RPMI7951 (cell line): ENCODE data around the gene RNF145. TPM values are rescaled to one million over a fixed set of nuclear protein-coding genes. Genes with fewer than 3 reads are reported as not detected.
A peak's percentile ranks its signal among the peaks of the same experiment; 100 is the strongest.

ENCODE experiments used
- DNase-seq: peaks from one replicate; pipeline ENCODE4 v3.0.0-alpha.2; 2012; ENCODE audit warnings: low read depth
- total RNA-seq: library from RNA; depleted of rRNA; stranded (reverse); fragments of >200 nt; shearing (Covaris generic); gene quantifications from 2 replicates; pipeline ENCODE4 v1.2.3, GENCODE V29; 2014

Gene RNF145
- total RNA-seq, 1 experiment from 2014 or later, result 38.3 TPM

DNA sequence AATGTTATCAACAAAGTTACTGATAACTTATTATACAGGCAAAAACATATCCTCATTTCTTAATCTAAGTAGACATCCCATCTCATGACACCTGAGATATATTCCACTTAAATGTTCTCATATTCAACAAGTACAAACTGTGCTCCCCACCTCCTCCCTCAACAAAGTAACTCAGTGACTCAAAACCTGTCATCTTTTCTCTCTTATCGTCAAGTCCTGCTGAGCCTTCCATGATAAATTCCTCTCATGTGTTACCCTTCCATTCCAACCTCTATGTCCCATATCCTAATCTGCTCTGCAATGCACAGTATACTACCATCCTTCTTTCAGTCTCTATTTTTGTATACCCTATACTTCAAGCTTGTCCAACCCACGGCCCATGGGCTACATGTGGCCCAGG, 13.6 kb downstream of the RNF145 start:
- DNase-seq, result no peak

GRCh38 chr5:159190170-159190569, 19.2 kb downstream of the RNF145 start:
- DNase-seq, result no peak

DNA sequence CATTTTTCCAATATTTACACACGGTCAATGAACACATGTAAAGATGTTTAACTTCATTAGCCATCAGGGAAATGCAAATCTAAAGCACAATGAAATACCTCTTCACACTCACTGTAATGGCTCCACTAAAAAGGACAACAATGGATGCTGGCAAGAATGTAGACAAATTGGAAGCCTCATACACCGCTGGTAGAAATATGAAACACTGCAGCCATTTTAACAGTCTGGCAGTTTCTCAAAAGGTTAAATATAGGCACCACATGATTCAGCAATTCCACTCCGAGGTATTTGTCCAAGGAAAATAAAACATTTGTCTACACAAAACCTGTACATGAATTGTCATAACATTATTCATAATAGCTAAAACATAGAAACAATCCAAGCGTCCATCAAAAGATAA, 20.0 kb downstream of the RNF145 start:
- DNase-seq, result peak; percentile 15

DNA sequence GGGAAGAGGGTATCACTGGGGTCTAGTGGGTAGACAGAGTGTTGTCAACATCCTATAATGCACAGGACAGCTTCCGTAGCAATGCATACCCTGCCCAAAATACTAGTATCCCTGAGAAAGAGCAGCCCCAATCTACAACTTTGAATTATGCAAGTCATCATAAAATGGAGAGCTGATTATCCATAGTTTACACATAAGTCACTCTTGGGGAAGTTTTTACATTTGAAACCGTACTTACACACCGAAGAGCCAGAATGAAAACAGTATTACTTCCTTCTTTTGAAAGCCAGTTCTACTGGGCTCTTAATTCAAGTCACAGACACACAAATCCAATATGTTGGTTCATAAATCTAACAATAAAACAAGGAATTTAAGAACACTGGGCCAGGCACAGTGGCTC, 21.6 kb downstream of the RNF145 start:
- DNase-seq, result no peak

GRCh38 chr5:159186319-159186718, 23.0 kb downstream of the RNF145 start:
- no peak for DNase-seq

DNA sequence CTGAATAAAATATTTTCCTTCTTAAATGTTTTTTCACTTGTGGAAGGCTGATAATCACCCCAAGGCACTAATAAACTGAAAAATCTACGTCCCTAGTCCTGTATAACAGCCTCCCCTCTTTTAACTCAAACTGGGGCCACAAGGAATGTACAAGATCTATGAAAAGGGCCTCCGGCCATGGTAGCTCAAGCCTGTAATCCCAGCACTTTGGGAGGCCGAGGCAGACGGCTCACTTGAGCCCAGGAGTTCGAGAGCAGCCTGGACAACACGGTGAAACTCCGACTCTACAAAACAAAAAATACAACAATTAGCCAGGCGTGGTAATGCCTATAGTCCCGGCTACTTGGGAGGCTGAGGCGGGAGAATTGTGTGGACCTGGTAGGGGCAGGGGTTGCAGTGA, 23.6 kb downstream of the RNF145 start:
- no peak for DNase-seq

DNA sequence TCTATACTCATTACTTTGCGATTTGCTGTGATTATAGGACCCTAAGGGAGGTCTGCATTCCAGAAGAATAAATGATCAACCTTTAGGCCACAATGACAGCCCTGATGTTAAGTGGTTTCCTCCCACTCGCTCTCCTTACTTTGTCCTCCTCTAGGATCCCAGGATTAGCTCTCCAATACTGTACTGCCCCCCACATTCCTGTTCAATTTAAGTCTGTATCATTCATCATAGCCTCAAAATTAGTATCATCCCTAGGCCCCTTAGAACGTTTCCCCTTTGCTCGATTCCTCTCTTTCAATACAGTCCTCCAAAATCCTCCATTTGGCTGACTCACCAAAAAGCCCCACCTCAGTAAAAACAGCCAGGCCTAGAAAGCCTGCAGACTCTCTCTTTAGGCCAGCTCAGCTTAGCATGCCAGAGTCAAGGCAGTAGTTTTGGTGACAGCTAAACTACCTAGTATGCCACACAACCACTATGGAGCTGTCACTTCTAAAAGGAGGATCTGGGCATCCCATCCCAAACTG, 24.4 kb downstream of the RNF145 start:
- peak; percentile 79 for DNase-seq

DNA sequence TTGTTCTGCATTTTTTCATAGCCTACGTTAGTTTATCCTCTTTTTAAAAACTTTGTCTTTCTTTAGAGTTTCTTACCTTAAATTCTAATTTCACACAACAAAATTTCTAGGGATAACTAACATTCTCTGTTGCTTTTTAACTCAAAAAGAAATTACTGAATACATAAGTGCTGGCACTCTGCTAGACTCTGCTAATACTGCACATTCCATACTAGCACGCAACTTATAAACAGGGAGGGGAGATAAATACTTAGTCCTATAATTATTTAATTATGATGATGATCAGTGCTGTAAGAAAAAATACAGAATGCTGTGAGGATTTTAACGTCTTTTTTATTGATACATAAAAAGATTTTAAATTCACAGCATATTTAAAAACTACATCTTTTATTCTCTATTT, 25.1 kb downstream of the RNF145 start:
- no peak for DNase-seq

- DNase-seq, result no peak
Measured at GRCh38 chr5:159183247-159183646, 26.1 kb downstream of the RNF145 start.

DNA sequence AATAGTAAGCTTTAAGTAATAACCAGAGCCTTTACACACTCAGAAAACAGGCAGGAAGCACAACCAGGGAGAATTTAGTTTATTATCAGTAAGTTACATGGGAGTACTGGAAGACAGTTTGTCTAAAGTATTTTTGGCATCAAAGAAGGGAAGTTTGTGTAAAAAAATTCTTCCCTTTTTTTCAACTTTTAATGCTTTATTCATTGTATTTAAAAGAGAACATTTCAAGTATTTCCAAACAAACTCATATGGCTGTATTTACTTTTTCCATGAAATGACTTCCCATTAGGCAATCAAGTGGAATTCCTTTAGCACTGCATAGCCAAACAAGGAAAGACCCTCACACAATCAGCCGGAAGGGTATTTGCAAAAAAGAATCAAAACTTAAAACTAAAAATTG, 26.7 kb downstream of the RNF145 start:
- DNase-seq, result no peak

DNA sequence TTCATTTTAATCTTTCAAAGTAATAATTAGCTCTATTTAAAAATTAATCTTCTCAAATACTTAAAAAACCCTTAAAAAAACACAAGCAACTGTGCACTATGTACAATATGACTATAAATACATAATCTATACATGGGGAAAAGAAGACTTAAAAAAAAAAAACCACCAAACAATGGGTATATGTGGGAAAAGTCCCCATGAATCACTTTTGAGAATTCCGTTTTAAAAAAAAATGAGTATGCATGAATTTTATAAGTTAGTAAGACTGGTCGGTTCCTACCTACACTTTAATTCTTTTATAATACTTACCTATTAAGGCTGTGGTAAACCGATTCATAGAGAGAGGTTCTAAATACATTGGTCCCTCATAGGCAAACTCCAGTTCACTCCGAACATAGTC, 27.7 kb downstream of the RNF145 start:
- no peak for DNase-seq

- DNase-seq, result no peak
Measured at GRCh38 chr5:159181152-159181551, 28.2 kb downstream of the RNF145 start.

DNA sequence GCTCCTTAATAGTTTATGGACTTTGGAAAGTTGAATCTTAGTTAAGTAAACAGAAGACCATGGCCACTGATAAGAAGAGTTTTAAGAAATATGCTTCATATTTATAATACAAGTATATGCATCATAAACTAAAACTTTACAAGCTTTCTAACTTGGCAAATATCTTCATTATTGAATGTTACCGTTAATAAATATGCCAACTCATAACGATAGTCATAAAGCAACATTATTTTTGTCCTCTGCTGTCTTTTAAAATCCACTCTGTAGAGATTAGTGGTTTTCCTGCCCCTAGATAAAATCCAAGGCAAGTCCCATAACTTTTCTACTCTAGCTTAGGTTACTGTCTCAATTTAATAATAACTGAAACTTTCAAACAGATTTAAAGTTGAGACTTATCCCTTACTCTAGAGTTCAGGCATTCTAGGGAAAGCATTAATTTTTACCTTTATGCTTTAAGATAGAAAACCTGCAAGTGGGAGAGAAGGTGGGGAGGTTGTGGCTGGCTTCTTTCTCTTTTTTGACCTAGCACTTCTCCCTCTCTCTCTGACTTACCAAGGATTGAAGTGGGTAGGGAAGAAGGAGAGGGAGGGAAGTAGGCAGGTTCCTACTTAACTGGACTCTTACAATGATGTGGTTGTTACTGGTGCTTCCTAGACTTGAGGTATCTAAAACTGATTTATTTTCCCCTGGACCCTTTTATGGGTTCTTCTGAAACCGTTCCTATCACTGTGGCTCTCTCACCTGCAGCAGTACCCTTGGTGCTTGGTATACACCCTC, 29.6 kb downstream of the RNF145 start:
- no peak for DNase-seq

DNA sequence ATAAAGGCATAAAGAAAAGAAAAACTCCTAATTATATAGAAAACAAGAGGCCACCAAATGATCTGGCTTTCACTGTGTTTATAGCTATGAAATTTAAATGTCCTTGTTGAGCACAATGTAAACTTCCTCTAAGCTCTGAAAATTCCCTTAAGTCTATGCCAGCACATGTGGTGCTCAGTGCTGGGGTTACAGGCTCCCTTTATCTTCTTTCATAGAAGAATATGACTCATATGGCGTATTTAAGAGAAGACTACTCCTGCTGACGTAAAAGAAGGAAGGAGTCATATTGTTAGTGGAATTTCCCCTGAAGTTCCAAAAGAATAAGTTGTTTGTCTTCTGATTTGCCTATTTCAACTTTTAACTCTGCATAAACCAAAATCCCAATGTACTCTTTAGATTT, 30.4 kb downstream of the RNF145 start:
- peak; percentile 91 for DNase-seq

DNA sequence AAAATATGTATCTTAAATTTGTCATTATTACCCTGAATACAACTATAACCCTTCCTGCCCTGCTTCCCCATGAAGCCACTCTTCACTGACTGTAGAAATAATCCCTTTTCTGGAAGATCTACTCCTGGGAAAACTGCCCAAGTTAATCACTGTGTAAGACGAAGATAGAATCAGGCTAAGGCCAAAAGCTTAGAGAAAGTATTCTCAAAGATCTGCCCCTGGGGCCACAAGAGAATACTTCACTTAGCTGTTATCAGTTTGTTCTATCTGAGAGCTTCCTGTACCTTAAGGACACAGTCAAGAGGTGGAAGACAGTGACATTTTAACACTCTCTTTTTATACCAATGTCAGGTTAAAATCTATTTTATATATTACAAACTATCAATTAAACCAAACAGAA, 33.8 kb downstream of the RNF145 start:
- peak; percentile 67 for DNase-seq

DNA sequence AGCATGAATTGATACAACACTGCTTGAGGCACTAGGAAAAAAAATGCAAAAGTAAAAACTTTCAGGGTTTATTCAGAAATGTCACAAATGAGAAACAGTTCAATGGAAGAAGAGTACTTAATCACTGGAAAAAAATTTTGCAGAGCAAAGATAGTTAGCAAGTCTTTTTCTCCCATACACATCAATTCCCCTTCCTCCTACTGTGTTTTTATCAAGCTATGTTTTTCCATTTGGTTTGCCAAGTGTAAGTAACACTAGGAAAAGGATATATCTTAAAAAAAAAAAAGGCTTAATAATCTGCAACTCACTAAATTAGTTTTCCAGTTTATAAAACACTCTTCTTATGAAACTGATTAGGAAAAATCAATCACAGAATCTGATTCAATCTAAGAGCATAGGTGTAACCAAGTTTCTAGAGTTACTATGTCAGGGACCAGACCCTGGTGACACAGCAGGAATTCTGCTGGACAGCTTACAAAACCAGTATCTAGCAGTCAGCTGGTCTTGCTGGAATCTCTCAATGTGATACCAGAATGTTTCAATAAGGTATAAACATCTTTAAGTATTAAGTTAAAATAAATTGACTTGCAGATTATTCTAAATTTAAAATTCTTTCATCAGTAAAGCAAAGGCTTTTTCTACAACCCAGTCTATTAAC, 34.7 kb downstream of the RNF145 start:
- no peak for DNase-seq

- no peak for DNase-seq
Measured at GRCh38 chr5:159171274-159171673, 38.1 kb downstream of the RNF145 start.

GRCh38 chr5:159170021-159170420, 39.3 kb downstream of the RNF145 start:
- DNase-seq, result no peak

- DNase-seq, result no peak
Measured at GRCh38 chr5:159166416-159166815, 42.9 kb downstream of the RNF145 start.

DNA sequence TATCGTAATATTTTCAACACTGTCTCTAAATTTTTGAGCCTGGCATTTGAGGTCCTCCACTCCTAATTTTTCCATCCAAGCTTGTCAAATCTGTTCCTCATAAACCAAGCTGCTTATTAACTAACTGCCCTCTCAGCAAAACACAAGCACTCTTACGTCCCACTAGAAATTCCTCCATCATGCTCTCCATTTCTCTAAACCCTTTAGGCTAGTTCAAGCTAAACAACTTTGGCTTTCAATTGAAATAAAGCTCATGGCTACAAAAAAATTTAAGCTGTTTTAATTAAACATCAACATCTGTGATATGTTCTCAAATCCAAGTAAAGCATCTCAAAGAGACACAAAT, 45.7 kb downstream of the RNF145 start:
- DNase-seq, result no peak

DNA sequence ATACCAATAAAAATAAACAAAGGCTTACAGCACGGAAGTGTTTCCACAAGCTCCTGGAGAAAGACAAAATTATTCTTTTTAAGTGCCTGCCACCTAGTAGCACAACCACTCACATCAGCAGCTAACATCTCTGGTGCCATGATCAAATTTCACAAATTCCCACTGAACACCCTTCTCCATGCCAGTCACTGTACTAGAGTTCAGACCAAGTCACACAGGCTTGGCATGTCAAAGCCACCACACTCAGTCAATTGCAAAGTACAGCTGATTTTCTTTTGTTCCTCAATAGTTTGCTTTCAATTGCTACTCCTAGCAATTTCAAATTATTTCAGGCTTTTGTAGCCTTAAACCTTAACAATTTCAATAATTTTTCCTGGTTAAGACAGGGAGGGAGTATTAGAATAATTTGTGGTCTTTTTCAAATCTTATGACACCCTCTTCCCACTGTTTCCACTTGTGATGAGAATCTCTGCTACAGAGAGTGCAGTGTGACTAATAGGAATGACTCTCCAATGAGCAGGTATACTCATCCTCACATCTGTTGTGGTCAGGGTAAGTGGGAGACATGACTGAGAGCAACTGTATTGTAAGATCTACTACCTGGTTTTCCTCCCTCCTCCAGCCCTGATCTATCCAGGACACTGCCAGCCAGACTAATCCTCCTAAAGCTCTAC, 46.2 kb downstream of the RNF145 start:
- peak; percentile 78 for DNase-seq

- DNase-seq, result no peak
Measured at GRCh38 chr5:159161361-159162214, 47.8 kb downstream of the RNF145 start.
